Measurements from ENCODE around the gene AP4E1.
"Not testable (repeated sequence)": the region's sequence is repeated elsewhere in the genome, so short reads cannot be mapped to it uniquely, and the experiment has no call there.

The AP4E1 gene

DNA sequence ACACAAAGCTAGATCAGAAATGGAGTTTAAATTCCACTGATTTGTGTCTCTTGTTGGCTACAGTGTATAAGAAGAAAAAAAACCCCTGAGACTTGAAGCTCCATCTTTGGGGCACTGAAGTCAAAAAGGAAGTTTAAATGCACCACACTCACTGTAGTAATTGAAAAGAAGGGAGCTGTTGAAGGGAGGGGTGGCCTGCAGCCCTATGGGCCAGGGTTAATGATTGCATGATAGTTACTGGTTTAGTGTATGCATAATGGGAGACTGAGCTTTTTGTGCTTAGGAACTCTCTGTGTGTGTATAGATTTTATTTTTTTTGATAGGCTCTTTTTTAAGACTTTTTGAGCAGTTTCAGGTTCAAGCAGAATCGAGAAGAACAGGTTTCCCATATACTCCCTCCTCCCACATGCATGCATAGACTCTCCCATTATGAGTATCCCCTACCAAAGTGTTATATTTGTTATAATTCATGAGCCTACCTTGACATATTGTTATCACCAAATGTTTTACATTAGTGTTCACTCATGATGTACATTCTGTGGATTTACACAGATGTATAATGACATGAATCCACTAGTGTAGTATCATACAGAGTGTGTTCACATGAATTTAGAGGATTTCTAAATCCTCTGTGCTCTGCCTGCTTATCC is 98.0 kb downstream of the AP4E1 start:
- DNase-seq (ENCODE audit: extremely low spot score, insufficient read length, low read depth): no peak
- FAIRE-seq: no peak

DNA sequence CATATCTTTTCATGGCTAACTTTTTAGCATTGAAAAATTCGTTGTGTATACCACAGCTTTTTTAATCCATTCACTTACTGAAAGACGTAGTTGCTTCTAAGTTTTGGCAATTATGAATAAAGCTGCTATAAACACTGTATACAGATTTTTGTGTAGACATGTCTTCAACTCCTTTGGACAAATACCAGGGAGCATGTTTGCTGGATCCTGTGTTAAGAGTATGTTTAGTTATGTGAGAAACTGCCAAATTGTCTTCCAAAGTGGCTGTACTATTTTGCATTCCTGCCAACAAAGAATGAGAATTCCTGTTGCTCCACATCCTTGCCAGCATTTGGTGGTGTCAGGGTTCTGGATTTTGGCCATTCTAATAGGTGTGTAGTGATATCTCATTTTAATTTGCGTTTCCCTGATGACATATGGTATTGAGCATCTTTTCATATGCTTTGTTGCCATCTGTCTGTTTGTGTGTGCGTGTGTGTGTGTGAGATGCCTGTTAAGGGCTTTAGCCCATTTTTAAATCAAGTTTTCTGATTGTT is 98.7 kb downstream of the AP4E1 start:
- FAIRE-seq (no peak), DNase-seq (ENCODE audit: extremely low spot score, insufficient read length, low read depth) (no peak)

DNA sequence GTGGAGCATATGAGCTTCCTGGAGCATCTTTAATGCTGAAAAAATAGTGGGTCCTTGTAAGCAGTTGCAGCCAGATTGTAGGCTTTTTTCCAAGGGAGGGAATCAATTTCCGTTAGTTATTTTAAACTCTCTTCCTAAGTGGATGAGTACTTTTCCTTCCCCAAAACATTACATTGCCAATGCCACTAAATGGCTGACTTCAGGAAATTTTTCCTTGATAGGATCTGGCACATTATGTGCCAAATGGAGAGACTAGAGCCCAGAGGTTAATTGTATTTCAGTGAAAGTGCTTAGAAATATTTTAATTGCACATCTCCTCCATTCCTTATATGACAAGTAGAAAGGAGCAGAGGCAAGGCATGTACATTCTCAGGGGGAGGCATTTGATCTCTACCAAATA is 102.7 kb downstream of the AP4E1 start:
- DNase-seq (ENCODE audit: extremely low spot score, insufficient read length, low read depth) (no peak), FAIRE-seq (no peak)

DNA sequence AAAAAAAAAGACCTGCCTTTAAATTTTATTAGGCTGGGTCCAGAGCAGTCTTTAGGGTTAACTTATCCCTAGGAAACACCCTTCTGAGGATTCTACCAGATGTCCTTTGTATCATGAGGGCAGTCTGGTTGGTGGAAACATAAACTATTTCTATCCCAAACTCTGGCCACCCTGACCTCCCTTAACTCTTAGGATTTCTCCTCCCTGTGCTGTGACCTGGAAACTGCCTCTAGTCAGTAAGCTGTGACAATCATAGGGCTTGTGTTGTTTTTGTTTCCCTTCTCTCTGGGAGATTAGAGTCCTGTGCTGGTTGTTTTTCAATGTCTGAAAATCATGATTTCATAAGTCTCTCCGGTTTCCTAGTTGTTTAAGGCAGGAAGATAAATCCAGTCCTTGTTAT is 108.1 kb downstream of the AP4E1 start:
- DNase-seq (ENCODE audit: extremely low spot score, insufficient read length, low read depth): no peak
- FAIRE-seq: no peak

DNA sequence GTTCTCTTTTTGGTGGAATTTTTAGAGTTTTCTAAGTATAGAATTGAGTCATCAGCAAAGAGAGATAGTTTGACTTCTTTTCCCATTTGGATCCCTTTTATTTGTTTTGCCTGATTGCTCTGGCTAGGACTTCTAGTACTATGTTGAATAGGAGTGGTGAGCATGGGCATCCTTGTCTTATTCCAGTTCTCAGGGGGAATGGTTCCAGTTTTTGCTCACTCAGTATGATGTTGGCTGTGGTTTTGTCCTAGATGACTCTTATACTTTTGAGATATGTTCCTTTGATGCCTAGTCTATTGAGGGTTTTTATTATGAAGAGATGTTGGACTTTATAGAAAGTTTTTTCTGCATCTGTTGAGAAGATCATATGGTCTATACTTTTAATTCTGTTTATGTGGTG is 113.7 kb downstream of the AP4E1 start:
- FAIRE-seq (no peak), DNase-seq (ENCODE audit: extremely low spot score, insufficient read length, low read depth) (no peak)

DNA sequence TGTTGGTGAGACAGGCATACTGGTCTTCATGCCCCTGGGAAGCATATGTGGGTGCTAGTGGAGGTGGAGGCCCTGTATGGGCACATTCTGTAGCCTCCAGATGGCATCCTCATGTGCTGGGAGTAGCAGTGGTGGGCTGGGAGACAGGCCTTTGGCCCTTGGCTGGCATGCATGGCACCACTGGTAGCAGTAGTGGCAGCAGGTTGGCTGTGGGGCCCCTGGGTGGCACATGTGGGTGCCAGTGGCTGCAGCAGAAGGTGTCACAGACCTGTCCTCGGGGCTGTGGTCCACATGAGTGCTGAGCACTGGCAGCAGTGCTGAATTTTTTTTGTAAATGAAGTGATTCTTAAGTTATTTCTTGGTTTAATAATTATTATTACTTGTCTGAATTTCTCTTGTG is 115.0 kb downstream of the AP4E1 start:
- DNase-seq (ENCODE audit: extremely low spot score, insufficient read length, low read depth) (no peak), FAIRE-seq (no peak)

DNA sequence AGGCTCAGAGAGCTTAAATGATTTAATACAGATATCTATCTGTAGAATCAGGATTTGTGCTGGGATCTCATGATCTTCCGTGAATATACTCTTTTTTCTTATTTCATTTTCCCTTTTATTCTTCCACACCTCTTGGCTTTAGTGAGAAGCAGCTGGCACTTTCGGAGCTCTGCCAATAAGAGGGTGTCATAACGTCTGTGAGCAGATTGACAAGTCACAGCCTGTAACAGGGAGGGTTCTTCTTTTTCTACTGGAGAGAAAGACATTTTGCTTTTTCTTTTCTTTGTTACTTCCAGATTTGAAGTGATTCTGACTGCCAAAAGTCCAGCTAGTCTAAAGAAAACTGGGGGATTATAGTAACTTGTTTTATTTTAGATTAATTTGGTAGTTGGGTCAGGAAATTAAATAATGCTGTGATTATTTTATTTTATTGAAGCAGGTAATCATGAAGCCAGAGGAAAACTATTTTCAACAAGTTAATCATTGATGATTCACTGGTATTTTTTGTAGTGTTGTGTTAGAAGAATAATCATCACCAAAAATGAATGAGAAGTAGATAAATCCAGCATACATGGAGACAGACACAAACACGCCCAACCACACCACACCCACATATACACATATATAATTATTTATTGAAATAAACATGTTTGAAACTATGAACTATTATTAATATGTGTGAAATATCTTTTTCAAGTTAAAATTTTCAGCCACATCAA is 116.4 kb downstream of the AP4E1 start:
- DNase-seq (ENCODE audit: extremely low spot score, insufficient read length, low read depth) (no peak), FAIRE-seq (no peak)

DNA sequence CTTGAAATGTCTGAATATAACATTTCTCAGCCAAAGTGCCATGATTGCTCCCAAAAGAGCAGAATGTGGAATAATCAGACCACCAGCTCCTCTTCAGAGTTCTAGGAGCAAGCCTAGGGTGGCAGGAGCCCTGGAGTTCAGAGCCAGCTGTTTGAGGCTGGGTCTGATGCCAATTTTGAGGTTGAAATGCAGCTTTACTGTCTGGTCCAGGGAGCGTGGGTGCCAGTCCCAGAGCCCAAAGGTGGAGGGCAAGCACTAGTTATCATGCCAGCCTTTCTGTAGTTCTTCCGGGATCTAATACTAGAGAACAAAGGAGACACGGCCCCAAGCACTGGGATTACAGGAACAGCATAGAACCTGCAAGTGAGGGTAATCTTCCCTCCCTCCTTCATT is 117.0 kb downstream of the AP4E1 start:
- no peak for FAIRE-seq
- DNase-seq (ENCODE audit: extremely low spot score, insufficient read length, low read depth): no peak

DNA sequence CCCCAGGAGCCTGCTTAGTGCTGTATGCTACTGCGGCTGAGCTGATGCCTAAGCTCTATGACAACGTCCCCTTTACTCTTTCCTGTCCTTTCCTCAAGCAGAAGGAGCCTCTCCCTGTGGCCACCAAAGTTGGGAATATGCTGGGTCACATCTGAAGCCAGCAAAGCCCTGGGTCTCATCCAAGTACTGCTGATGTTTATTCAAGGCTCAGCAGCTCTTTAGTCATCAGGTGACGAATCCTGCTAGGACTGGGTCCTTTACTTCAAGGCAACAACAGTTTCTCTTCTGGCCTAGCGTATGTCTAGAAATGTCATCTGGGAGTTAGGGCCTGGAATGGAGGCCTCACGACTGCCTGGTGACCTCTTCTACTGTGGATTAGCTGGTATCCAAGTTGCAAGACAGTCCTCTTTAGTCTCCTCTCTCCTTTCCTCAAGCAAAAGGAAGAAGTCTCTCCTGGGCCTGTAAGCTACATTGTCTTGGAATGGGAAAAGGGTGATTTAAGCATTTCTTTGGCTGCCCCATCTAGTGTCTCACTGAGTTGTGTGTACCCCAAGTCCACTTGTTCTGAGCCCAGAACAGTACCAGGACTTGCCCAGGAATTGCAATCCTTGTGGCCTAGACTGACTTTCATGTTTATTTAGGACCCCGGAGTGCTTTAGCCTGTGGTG is 122.3 kb downstream of the AP4E1 start:
- DNase-seq (ENCODE audit: extremely low spot score, insufficient read length, low read depth): no peak
- FAIRE-seq: no peak

DNA sequence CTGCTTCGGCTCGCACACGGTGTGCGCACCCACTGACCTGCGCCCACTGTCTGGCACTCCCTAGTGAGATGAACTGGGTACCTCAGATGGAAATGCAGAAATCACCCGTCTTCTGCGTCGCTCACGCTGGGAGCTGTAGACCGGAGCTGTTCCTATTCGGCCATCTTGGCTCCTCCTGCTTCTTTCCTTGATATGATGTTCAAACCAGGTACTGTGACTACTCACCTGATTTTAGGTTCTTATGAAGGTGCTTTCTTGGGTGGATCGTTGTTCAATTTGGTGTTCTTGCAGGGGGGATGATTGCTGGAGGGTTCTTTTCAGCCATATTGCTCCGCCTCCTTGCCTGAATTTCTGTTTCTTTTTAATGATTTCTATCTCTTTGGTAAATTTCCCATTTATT is 129.0 kb downstream of the AP4E1 start:
- FAIRE-seq; DNase-seq (ENCODE audit: extremely low spot score, insufficient read length, low read depth): not testable (repeated sequence)

DNA sequence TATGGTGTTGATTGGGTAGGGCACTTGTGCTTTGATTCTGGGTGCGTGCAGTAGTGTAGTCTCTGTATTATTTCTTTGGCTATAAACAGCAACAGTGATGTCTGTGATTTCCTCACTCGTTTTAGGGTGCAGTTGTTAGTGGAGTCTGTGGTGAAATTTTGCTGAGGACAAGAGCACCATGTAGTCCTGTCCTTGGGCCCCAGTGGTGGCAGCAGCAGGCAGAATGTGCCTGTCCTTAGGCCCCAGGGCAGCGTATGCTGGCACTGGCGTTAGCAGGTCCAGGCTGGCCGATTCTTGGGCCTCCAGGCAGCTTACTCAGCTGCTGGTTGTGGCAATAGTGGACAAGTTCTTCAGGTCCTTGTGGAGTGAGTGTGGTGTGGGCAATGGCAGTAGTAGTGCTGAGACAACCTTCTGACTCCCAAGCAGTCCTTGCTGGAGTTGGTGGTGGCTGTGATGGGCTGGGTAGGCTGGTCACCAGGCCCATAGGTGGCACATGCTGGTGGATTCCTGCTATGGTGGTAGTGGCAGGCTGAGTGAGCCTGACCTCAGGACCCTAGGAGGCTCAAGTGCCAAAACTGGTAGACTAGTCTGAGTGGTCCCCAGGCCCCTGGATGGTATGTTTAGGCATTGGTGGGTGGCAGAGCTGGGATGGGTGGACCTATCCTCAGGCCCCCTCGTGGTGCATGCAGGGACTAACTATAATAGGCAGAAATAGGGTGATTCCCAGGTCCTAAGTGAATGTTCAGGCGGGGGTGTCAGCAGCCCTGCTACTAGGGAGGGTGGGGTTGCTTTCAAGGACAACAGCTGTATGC is 129.9 kb downstream of the AP4E1 start:
- no peak for DNase-seq (ENCODE audit: extremely low spot score, insufficient read length, low read depth)
- FAIRE-seq: no peak

DNA sequence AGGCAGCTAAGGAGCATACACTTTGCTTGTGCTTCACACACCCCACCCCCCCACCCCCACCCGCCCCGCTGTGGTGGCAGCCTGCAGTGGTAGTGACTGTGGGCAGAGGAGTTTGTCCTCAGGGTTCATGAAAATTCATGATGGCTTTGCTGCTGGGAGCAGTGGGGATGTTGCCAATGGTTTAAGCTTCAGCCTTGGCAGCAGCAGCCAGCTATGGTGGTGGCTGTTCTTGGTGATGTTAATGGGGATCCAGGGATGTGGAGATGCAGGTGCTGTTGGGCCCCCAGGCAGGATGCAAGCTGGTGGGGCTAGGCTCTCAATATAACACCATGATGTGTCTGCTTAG is 130.5 kb downstream of the AP4E1 start:
- DNase-seq (ENCODE audit: extremely low spot score, insufficient read length, low read depth) (no peak), FAIRE-seq (no peak)

DNA sequence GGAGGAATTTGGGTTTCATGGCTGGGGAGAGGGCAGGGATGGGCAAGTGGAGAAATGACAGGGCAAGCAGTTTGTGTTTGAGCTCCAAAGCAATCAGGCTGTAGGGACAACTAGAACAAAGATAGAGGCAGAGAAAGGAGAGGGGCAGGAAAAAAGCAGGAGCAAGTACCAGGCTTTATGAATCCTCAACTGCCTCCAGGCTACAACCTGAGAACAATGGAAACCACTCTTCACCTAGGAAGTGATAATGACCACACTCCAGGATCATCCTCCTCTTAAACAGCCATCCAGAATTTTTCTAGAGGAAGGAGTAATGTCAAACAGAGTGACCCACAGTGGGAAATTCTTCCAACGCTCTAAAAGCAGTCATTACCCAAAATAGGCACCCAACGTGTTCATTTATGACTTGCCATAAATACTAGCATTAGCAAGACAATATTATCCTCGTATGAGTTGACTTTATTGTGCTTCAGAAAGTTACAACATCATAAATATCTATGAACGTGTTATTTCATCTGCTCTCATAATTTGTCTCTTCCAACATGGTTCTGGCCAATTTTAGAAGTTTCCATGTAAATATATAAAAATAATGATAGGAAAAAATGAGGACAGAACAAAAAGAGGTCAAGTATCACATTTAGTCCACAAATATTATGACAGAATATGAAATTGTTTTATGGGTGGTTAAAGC is 135.7 kb downstream of the AP4E1 start:
- DNase-seq (ENCODE audit: extremely low spot score, insufficient read length, low read depth): no peak
- FAIRE-seq: no peak

DNA sequence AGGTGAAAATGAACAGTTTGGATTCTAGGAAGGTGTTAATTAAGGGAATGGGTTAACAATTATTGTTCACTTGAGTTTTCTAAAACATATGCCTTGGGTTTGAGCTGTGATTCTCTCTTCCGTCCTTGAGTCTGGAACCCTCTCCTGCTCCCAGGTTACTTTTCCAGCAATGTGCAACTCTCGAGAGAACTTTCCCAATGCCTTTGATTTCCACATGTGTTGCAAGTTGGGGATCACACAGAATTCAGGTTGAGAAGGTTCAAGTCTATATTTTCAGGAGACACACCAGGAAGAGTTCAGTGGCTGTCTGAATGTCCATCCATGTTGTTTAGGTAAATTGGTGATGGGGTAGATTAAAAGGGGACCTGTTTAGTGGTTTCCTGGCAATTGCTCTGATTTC is 137.5 kb downstream of the AP4E1 start:
- DNase-seq (ENCODE audit: extremely low spot score, insufficient read length, low read depth): no peak
- no peak for FAIRE-seq

DNA sequence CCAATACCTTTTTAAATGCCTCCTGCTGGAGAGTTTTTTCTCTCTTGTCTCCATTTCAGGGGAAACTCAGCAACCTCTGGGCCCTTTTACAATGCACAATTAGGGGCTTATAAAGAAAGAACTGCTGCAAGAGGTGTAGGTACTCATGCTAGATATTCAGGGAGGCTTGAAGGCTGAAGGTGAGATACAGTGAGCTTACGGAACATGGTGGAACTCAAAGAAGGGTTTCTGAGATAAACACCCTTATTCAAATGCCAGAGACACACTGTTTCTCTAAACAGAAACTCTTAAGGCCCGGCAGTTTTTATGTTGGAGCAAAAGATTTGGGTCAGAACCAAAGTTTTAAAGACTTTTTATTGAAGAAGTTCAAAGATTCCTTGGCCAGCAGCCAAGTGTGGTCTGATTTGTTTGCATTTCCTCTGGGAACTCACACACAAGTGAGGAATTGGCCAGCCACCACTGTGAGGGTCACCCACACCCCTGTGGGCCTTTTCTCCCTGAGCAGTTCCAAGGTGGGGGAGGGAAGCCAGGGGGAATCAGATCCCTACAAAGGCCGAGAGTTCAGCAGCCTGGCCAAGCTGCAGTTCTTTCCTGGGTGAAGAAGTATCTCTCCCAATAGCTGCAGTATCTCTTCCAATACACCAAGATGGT is 138.4 kb downstream of the AP4E1 start:
- FAIRE-seq (no peak), DNase-seq (ENCODE audit: extremely low spot score, insufficient read length, low read depth) (no peak)

DNA sequence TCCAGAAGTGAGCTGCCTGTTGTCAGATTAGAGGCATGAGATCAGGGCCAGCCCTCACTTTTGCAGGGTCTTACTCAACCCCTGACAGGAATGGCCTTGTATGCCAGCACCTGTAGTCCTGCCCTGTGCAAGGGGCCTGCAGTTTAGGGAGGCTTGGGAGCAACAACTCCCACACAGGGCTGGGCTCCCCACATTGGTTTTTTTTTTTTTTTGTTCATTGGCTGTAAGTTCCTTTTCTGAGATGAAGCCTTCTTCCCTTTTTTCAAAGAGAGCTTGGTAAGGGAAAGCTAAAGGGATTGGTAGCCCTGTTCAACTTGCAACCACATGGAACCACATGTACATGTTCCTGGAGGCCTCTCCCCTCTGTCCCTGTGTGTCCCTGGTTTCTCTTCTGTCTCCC is 139.8 kb downstream of the AP4E1 start:
- FAIRE-seq: no peak
- DNase-seq (ENCODE audit: extremely low spot score, insufficient read length, low read depth): no peak

DNA sequence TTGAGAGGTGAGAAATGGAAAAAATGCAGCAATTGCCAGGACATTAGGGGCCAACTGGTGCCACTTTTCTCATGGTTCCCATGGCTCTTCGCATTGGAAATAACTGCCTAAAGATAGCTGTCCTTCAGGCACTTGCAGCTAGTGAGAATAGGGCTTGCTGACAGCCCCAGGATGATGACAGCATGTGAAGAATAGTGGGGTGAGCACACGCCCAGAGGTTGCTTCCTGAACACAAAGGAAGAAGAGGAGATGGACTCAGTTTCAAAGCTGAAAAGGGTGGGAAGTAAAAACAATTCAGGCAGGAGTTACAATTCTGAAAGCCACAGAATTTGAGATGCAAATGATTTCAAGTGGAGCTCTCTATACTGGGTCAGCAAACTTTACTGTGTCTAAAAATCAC is 140.6 kb downstream of the AP4E1 start:
- FAIRE-seq: no peak
- DNase-seq (ENCODE audit: extremely low spot score, insufficient read length, low read depth): no peak

DNA sequence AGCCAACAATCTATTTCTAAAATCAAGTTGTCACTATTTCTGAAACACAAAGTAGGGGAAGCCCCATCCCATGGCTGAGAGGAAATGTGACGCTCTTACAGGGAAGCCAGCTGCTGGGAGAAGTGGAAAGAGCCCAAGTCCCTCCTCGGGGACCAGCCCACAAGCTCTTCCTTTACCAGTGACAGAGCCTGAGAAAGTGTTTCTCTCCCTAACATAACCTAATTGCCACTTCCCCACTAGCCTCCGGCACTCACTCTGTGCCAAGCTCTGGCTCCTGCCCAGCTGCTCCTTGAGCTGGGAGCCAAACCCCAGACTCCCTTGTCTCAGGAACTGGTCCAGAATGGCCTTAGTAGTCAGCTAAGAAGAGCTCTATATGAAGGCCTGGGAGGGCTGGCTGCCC is 143.3 kb downstream of the AP4E1 start:
- DNase-seq (ENCODE audit: extremely low spot score, insufficient read length, low read depth) (no peak), FAIRE-seq (no peak)

DNA sequence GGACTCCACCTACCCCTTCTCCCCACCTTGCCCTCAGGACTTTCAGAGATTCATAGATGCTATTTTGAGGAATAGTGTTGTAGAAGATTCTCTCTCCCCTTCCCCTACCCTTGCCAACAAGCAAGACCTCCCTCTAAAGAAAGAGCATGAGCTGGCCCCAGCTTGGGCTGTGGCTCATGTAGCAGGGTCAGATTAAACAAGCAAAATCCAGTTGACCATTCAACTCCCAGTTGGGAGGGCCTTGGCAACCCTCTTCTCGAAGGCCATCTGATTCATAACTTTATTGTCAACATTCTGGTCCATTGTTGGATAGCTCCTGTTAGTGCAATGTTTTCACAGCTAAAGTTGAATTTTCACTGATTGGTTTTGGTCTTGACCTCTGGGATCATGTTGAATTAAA is 145.1 kb downstream of the AP4E1 start:
- DNase-seq (ENCODE audit: extremely low spot score, insufficient read length, low read depth) (no peak), FAIRE-seq (no peak)

DNA sequence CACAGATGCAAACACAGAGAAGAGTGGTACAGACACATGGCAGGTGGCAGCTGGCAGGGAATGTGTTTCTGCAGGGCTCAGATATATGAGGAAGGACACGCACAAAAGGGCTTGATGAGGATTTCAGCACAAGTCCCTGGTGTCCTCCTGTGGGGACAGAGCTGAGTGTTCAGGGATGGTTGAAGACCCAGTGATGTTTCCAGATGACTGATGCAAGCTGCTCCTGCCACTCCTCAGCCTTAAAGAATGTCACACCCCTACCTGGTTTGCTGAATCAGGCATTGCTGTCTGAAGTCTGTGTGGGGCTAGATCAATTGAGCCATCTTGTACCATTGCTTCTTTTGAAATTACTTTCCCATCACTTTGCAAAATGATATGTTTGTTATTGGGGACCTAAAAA is 146.1 kb downstream of the AP4E1 start:
- DNase-seq (ENCODE audit: extremely low spot score, insufficient read length, low read depth) (no peak), FAIRE-seq (no peak)

Data from GM18507 (cell line).